ENCODE results near the gene CCN5.

DNA sequence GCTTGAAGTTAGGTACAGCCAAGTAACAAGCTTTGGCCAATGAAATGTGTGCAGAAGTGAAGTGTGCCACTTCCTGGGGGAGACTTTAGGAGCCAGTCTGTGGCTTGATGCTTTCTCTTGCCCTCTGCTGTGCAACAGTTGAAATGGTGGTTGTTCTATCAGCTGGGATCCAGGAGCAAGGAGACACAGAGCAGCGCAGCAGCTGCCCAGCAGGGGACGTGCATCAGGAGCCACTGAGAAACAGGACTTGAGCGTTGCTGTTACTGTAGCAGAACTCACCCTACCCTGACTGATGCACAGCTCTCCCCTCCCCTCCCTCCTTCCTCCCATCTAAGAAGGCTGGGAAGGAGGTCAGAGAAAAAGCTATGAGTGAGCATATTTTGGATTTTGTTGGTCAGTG lies 18.9 kb upstream of the CCN5 start:
- no peak for TF ChIP-seq POLR2A (IDR thresholded peaks at IDR 0.05)
- TF ChIP-seq, protein P1, sequence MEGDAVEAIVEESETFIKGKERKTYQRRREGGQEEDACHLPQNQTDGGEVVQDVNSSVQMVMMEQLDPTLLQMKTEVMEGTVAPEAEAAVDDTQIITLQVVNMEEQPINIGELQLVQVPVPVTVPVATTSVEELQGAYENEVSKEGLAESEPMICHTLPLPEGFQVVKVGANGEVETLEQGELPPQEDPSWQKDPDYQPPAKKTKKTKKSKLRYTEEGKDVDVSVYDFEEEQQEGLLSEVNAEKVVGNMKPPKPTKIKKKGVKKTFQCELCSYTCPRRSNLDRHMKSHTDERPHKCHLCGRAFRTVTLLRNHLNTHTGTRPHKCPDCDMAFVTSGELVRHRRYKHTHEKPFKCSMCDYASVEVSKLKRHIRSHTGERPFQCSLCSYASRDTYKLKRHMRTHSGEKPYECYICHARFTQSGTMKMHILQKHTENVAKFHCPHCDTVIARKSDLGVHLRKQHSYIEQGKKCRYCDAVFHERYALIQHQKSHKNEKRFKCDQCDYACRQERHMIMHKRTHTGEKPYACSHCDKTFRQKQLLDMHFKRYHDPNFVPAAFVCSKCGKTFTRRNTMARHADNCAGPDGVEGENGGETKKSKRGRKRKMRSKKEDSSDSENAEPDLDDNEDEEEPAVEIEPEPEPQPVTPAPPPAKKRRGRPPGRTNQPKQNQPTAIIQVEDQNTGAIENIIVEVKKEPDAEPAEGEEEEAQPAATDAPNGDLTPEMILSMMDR (IDR thresholded peaks at IDR 0.05): no peak
